ENCODE measurements around the gene COPS9.

COPS9 gene

DNA sequence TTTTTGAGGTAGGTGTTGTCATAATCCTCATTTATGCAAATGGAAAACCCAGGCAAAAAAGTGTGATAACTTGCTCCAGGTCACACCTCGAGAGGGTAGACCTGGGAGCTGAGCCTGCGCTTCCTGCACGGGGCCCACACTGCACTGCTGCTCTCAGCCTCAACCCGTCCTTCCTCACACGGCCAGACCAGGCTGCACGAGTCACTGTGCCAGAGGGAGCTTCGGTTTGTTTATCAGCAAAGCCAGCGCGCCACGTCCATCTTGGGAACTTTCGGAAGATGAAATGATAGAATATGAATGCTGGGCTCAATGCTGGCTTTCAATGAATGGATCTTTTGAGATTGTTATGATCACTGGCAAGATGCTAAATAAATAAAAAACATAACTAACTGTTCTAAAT is 14.4 kb downstream of the COPS9 start:
- H3K4me3 ChIP-seq (ENCODE audit: control insufficient read depth, low read depth, low read length) = no peak overlapping the region
- TF ChIP-seq CTCF (conservative IDR thresholded peaks at IDR 0.05; ENCODE audit: control insufficient read depth, insufficient read depth, low read depth, low read length) = no peak
- DNase-seq (ENCODE audit: low read depth) = no peak

GRCh38 chr2:240121190-240121589 is 14.9 kb downstream of the COPS9 start:
- H3K4me3 ChIP-seq (ENCODE audit: control insufficient read depth, low read depth, low read length) = no peak overlapping the region
- TF ChIP-seq CTCF (conservative IDR thresholded peaks at IDR 0.05; ENCODE audit: control insufficient read depth, insufficient read depth, low read depth, low read length) = no peak
- DNase-seq (ENCODE audit: low read depth) = no peak

- no peak for DNase-seq (ENCODE audit: low read depth)
- no peak overlapping the region for H3K4me3 ChIP-seq (ENCODE audit: control insufficient read depth, low read depth, low read length)
- no peak for TF ChIP-seq CTCF (conservative IDR thresholded peaks at IDR 0.05; ENCODE audit: control insufficient read depth, insufficient read depth, low read depth, low read length)
Measured at GRCh38 chr2:240114233-240114632, 21.9 kb downstream of the COPS9 start.

- no peak overlapping the region for H3K4me3 ChIP-seq (ENCODE audit: control insufficient read depth, low read depth, low read length)
- DNase-seq (ENCODE audit: low read depth) = no peak
- TF ChIP-seq CTCF (conservative IDR thresholded peaks at IDR 0.05; ENCODE audit: control insufficient read depth, insufficient read depth, low read depth, low read length) = no peak
Measured at GRCh38 chr2:240112914-240113690, 23.0 kb downstream of the COPS9 start.

- no peak overlapping the region for H3K4me3 ChIP-seq (ENCODE audit: control insufficient read depth, low read depth, low read length)
- DNase-seq (ENCODE audit: low read depth) = peak; percentile 18
- TF ChIP-seq CTCF (conservative IDR thresholded peaks at IDR 0.05; ENCODE audit: control insufficient read depth, insufficient read depth, low read depth, low read length) = no peak
Measured at GRCh38 chr2:240111253-240111652, 24.9 kb downstream of the COPS9 start.

- DNase-seq (ENCODE audit: low read depth) = no peak
- no peak for TF ChIP-seq CTCF (conservative IDR thresholded peaks at IDR 0.05; ENCODE audit: control insufficient read depth, insufficient read depth, low read depth, low read length)
- H3K4me3 ChIP-seq (ENCODE audit: control insufficient read depth, low read depth, low read length) = no peak overlapping the region
Measured at GRCh38 chr2:240109386-240109785, 26.7 kb downstream of the COPS9 start.

DNA sequence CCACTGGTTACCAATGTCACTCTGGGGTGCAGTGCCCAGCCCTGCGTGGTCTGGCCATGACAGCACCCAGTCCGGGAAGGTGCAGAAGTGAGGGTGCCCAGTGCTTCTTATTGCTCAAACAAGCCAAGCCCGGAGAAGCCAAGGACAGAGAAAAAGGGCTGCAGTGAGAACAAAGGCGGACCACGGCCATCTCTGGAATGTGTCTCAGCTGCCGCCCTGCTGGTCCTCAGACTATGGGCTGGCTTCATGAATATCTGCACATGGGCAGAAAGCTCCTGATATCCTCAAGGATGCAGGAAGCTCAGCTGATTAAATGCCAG is 28.7 kb downstream of the COPS9 start:
- DNase-seq (ENCODE audit: low read depth) = no peak
- no peak for TF ChIP-seq CTCF (conservative IDR thresholded peaks at IDR 0.05; ENCODE audit: control insufficient read depth, insufficient read depth, low read depth, low read length)
- H3K4me3 ChIP-seq (ENCODE audit: control insufficient read depth, low read depth, low read length) = no peak overlapping the region

All from fibroblast of mammary gland (primary cell).